ENCODE measurements around the gene SLC39A3.

Gene SLC39A3

DNA sequence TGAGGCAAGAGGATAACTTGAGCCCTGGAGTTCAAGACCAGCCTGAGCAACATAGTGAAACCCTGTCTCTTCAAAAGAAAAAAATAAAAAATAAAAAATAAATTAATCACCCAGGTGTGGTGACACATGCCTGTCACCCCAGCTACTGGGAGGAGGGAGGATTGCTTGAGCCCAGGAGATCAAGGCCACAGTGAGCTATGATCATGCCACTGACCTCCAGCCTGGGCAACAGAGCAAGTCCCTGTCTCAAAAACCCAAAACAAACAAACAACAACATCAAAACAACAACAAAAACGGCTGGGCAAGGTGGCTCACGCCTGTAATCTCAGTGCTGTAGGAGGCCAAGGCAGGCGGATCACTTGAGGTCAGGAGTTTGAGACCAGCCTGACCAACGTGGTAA lies 4.3 kb upstream of the SLC39A3 start:
- no peak for DNase-seq

DNA sequence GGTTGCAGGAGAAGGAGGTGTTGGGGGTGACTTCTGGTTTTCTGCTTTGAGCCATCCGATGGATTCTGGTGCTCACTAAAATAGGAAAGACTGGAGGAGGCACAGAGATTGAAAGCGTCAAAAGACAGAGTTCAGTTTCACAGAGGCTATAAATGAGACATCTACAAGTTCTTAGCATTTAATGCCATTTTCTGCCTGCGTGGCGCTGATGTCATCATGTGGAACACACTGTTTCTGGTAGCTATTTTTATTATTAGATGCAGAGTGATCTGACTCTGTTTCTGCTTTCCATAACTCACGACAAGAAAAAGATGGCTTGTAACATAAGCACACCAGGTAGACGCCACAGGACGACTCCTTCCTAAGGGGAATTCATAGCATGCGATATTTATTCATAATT lies 3.3 kb upstream of the SLC39A3 start:
- DNase-seq, result no peak

DNA sequence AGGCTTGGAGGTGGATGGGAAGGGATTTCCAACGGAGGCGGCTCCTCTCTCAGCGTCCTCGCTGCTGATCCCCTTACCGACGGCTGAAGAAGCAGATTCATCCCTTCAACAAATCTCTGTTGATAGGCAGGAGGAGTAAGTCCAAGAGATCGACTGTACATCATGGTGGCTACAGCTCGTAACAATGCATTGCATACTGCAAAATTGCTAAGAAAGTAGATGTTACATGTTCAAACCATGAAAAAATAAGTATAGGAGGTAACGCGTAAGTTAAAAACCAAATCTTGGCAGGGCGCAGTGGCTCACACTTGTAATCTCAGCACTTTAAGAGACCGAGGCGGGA lies 468 bp upstream of the SLC39A3 start:
- DNase-seq, result no peak

- DNase-seq, result no peak
These were observed 3.1 kb downstream of the SLC39A3 start for GRCh38 chr19:2736550-2737190.

- DNase-seq, result no peak
These were observed 4.4 kb downstream of the SLC39A3 start for GRCh38 chr19:2735374-2735773.

- DNase-seq, result no peak
These were observed 5.1 kb downstream of the SLC39A3 start for GRCh38 chr19:2734589-2735288.

- DNase-seq, result no peak
These were observed 5.8 kb downstream of the SLC39A3 start for GRCh38 chr19:2733930-2734588.

DNA sequence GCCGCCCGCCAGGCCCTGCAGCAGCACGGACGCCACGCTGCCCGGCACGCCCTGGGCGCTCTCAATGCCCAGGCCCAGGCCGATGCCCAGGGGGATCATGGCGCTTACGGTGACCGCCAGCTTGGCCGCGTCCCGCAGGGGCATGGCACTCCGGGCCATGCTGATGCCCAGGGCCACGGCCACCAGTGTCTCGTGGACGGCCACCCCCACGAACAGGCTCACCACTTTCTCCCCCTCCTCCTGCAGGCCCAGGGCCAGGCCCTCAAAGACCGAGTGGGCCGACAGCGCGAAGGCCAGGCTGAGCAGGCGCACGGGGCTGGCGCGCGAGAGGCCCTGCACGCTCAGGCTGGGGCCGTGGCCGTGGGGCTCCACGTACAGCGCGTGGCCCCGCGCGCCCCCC lies 6.9 kb downstream of the SLC39A3 start:
- DNase-seq, result no peak

DNA sequence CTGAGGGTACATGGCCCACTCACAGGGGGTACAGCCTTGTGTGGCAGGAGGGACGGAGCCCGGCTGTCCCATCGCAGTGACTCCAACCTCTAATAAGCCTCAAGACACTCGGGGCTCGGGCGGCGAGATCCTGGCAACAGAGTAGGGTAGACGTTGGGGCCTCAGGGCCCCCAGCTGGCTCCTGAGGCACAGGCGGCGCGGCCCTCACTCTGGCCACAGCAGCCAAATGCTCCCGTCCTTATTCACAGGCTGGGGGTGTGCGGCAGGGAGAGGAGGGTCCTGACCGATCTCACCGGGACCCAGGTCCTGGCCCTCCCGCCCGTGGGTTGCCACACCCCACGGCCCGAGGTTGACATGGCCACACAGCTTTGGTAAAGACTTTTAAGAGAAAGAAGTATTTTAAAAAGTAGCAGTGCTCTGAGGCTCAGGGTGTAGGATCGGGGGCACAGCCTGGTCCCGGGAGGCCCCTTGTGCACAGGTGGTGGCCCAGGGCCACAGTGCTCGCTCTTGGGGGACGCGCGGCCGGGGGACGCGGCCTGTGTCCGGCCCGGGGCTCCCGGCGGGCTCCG lies 7.6 kb downstream of the SLC39A3 start:
- no peak for DNase-seq

- no peak for DNase-seq
These were observed 8.4 kb downstream of the SLC39A3 start for GRCh38 chr19:2731181-2731995.

- no peak for DNase-seq
These were observed 9.6 kb downstream of the SLC39A3 start for GRCh38 chr19:2729943-2730818.

GRCh38 chr19:2728783-2729387 lies 10.9 kb downstream of the SLC39A3 start:
- no peak for DNase-seq

DNA sequence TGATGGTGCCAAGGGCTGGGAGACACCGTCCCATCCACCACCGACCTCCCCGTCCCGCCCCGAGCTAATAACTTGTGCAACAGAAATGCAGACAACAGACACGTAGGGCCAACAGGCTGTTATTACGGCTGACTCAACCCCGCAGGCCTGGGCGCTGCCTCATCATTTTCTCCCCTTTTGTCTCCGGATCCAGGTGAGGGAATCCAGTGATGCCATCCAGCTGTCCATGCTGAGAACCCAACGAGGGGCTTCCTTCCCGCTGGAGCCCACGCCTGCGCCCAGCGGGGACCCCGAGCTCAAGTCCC lies 12.2 kb downstream of the SLC39A3 start:
- no peak for DNase-seq

DNA sequence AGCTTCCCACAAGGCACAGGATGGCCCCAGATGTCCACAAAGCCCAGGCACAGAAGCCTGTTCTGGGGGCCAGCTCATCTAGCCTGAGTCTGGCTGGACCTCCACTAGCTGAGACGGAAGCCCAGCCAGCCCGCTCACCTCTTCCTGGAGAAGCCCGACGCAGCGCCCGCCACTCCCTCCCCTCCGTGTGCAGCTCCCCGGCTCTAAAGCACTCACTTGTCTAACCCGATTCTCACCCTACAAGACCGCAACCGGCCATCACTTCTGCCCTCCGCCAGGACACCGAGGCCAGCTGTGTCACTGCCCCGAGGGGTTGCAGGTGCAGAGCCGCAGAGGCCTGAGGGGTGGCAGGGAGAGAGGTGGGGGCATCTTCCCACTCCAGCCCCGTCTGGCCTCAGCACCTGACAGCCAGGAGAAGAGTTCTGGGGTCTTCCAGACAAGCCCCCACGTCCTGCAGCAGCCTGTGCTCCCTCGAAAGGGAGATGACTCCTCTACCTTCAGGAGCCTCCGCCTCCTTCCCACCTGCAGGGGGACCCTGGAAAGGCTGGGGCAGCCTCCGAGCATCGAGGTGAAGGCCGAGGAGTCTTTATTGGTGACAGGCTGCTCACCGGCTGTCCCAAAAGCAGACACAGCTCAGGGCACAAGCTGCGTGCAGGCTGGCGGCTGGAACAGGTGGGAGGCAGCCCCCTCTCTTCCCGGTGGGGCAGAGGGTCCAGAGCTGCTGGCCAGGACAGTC lies 12.7 kb downstream of the SLC39A3 start:
- DNase-seq, result no peak

DNA sequence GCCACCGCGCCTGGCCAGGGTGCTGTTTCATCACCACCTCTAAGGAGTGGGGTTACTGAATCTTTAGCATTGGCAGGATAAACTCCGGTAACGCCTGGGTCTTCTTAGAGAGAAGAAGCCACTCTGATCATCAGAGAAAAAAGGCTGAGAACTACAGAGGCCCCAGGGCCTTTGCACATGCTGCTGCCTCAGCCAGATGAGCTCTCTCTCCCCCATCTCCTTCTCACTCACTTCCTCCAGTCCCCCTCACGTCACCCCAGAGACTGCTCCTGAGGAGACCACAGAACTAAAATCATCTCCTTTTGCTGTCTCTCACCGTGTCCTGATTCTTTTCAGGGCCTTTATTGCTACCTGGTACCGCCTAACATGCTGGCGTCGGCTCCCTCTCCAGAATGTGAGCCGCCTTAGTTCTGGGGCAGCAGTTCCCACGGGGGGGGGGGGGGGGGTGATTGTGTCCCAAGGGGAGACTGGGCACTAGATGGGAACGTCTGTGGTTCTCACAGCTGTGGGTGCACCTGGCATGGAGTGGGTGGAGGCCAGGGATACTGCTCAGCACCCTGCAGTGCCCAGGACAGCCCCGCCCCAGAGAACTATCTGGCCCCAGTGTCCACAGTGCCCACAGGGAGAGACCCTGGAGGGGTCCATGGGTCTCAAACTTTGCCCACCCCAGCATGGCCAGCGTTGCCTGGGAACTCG lies 13.5 kb downstream of the SLC39A3 start:
- DNase-seq, result no peak

DNA sequence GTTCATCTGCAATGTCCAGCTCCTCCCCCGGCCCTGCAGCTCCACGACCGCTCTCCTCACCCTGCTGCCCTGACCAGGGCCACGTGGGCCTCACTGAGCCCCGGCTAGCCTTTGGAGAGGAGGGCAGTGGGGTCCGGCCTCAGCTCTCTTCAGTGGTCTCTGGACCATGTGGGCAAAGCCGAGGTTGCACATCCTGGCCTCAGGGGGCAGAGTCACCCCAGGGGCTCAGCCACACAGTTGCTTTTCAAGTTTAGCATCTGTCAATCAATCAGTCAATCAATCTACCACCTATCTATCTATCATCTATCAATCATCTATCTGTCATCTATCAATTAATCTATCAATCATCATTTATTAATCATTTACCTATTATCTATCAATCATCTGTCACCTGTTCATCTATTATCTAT lies 15.7 kb downstream of the SLC39A3 start:
- no peak for DNase-seq

DNA sequence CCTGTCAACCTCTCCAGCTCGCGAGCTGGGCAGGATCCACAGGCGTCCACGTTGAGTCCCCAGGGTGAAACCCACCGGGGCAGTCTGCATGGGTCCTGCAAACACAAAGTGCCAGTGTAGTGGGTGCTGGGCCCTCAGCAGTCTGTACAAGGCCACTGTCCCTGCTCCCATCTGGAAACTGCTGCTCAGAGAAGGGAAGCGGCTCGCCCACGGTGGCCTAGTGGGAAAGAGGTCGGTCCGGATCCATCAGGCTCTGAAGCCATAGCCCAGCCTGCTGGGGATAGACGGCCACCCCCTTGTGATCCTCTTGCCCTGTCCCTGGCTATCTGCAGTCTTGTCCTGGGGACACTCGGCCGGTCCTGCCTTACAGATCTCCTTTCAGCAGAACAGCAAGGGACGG lies 16.1 kb downstream of the SLC39A3 start:
- no peak for DNase-seq

DNA sequence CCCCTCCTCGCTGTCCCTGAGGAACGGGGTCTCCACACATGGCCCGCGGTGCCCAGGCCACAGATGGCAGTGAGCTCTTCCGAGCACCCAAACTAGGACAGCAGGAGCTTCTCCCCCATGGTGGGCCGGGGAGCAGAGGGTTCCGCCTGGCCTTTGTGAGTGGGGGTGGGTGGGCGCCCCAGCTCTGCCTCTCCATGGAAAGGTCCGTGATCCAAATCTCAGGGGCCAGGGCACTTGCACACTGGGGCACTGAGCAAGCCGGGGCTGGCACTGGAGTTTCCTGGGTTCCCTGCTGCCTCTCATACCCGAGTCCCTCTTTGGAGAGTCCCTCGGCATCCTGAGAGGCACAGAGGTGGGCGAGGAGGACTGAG lies 16.5 kb downstream of the SLC39A3 start:
- no peak for DNase-seq

DNA sequence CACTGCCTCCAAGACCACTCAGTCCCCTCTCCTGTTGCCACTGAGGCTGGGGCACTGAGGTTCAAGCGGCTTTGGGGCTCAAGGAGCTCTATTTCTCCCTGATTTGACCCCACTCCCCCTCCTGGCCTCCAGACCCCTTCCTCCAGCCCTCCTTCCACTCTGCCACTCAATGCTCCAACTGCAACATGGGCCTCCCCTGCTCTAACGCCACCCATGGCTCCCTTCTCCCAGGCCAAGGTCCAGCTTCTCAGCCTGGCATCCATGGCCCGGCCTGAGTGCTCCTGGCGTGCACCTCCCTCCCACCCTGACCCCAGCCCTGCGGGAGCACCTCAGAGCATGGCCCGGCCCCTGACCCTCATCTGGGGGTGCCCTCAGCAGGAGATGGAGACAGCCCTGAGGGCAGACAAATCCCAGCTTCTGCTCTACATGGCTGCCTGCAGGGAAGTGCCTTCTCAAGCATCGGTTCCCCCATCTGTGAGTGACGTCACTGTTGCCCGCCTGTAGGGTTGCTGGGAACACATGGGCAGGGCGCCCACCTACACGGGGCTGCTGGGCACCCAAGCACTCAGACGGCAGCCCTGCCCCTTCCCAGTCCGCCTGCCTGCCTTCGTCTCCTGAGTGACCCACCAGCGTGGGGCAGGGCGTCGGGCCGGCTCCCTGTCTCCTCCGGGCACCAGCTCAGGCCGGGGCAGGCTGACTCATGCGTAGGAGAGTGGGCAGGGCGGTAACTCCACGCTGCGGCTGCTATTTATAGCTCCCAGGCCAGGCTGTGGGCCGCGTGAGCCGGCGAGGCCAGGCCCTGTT lies 17.1 kb downstream of the SLC39A3 start:
- no peak for DNase-seq

All from stimulated activated CD4-positive, alpha-beta T cell treated with anti-CD3 and anti-CD28 coated beads, Interleukin-12 subunit alpha, Interleukin-12 subunit beta, amount 100 ng/mL, for 4 hours (primary cell).